ENCODE data around the gene PCSK7.
A peak's percentile ranks its signal among the peaks of the same experiment; 100 is the strongest.
"Not testable (repeated sequence)": the region's sequence is repeated elsewhere in the genome, so short reads cannot be mapped to it uniquely, and the experiment has no call there.

The PCSK7 gene, protein sequence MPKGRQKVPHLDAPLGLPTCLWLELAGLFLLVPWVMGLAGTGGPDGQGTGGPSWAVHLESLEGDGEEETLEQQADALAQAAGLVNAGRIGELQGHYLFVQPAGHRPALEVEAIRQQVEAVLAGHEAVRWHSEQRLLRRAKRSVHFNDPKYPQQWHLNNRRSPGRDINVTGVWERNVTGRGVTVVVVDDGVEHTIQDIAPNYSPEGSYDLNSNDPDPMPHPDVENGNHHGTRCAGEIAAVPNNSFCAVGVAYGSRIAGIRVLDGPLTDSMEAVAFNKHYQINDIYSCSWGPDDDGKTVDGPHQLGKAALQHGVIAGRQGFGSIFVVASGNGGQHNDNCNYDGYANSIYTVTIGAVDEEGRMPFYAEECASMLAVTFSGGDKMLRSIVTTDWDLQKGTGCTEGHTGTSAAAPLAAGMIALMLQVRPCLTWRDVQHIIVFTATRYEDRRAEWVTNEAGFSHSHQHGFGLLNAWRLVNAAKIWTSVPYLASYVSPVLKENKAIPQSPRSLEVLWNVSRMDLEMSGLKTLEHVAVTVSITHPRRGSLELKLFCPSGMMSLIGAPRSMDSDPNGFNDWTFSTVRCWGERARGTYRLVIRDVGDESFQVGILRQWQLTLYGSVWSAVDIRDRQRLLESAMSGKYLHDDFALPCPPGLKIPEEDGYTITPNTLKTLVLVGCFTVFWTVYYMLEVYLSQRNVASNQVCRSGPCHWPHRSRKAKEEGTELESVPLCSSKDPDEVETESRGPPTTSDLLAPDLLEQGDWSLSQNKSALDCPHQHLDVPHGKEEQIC

GRCh38 chr11:117231842-117232091, at the start of gene PCSK7:
TSS of gene PCSK7 (minus strand) at chr11:117232073. CDS start at chr11:117229844, 2,229 bp downstream.
- DNase-seq, result no peak

- no peak for DNase-seq
Observed at GRCh38 chr11:117281159-117281558, 49.3 kb upstream of the PCSK7 start.

DNA sequence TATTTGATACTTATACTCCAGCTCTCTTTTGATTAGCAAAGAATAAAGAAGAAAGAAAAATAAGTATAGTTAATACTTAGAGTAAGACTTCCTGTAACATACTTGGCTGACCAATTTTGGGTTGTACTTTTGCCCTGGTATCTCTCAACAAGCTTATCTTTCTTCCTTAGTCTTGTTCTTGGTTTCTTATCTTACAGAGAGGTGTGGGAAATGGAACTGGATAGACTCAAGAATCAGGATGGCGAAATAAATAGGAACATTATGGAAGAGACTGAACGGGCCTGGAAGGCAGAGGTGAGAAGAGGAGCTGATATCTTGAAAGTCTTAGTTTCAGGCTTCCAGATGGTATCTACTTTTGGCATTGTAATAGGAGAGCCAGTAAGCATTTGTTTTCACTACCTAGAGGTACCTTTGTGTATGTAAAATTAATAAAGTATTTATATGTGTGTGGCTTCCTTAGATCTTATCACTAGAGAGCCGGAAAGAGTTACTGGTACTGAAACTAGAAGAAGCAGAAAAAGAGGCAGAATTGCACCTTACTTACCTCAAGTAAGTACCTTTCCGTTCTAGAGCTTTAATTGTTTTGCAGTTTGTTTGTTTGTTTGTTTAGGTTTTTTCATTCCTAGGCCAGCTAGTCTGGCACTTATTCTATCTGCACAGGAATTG, 48.0 kb upstream of the PCSK7 start:
- no peak for DNase-seq

DNA sequence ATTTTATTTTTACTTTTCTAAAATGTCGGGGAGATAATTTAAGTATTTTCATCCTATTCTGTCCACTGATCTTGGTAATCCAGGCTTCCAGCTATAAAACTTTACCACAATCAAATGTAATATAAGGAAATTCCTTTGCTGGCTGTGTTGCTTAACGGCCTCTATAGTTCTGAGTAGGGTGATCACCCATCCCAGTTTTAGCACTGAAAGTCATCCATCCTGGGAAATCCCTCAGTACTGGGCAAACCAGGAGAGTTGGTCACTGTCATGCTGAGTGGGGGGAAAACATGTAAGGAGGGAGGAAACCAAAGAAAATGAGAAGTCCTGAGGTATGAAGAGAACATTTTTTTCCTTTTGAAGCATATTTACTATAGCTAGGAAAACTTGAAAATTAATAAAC, 46.5 kb upstream of the PCSK7 start:
- no peak for DNase-seq

DNA sequence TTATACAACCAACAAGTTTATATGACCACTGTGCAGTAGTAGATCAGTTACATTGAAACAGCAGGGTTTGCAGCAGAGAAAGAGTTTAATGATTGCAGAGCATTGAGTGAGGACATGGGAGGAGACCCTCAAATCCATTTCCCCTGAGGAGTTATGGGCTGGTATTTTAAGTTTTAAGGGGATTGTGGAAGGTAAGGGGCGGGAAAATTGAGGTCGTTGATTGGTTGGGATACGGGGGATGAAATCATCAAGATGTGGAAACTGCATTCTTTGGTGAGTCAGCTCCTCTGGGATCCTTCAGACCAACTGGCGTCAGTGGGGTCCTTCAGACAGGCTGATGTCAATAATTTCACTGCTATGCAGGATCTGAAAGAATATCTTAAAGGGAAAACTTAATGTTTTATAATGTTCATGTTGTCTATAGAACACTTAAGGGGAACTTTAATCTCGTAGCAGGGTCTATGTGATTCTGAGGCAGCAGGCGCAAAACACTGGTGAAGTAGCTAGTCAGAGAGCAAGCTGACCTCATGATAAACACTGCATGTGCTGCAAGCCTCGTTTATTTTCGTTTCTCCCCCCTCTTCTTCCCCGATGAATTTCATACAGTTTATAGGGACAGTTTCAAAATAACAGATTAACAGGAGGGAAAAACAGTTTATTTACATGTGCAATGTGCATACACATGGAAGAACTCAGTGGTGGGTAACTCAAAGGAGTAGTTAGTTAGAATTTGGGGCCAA, 41.8 kb upstream of the PCSK7 start:
- no peak for DNase-seq

DNA sequence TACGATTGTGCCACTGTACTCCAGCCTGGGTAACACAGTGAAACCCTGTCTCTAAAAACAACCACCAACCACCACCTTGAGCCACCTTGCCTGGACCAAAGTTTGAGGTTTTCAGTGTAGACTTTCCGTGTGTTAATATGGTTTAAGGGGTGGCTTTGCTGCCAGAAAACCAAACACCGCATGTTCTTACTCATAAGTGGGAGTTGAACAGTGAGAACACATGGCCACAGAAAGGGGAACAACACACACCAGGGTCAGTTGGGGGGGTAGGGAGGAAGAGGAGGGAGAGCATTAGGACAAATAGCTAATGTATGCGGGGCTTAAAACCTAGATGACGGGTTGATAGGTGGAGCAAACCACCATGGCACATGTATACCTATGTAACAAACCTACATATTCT, 40.3 kb upstream of the PCSK7 start:
- not testable (repeated sequence) for DNase-seq

GRCh38 chr11:117271208-117271607, 39.3 kb upstream of the PCSK7 start:
- DNase-seq, result no peak

DNA sequence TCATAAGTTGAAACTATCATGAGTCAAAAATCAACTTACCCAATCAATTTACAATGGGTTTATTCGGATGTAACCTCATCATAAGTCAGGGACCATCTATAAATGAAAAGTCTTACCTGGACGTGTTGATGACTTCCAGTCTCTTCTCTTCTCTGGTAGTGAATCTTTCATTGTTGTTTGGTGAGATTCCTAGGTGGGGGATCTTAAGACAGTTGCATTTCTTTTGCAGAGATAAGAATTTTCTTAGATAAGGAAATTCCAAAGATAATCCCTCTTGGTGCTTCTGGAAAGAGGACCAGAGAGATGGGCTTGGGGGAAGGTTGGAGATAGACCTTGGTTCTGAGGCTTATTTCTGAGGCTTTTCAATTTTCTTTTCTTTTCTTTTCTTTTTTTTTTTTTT, 38.0 kb upstream of the PCSK7 start:
- DNase-seq, result no peak

DNA sequence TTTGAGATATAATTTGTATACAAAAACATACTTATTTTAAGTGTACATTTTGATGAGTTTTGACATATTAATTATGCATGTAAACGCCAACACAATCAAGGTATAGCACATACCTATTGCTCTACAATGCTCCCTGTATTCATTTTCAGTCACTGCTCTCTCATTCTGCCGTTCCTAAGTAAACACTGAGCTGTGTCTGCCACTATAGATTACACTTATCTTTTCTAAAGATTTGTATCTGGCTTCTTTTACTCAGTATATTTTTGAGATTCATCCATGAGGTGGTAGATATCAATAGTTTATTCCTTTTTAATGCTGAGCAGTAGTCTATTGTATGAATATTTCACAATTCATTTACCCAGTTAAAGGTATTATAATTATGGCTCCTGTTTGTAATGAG, 33.9 kb upstream of the PCSK7 start:
- no peak for DNase-seq

- DNase-seq, result not testable (repeated sequence)
Observed at GRCh38 chr11:117264624-117265323, 32.9 kb upstream of the PCSK7 start.

GRCh38 chr11:117259417-117259816, 27.5 kb upstream of the PCSK7 start:
- DNase-seq, result no peak

GRCh38 chr11:117258576-117258975, 26.7 kb upstream of the PCSK7 start:
- no peak for DNase-seq

DNA sequence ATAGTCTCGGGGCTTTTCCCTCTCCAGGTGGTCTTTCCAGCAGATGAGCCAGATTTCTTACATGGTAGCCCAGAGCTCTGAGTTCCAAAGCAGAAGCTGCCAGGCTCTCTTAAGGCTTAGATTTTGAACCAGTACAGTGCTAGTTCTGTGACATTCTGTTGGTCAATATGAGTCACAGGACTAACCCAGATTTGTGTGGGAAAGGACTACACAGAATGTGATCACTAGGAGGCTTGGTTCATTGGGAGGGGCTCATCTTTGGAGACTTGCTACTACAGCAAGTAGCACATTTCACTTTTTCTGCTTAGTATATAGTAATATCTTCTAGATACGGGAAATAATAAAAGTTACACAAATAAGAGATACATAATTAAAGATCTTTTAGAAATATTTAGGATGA, 24.7 kb upstream of the PCSK7 start:
- no peak for DNase-seq

DNA sequence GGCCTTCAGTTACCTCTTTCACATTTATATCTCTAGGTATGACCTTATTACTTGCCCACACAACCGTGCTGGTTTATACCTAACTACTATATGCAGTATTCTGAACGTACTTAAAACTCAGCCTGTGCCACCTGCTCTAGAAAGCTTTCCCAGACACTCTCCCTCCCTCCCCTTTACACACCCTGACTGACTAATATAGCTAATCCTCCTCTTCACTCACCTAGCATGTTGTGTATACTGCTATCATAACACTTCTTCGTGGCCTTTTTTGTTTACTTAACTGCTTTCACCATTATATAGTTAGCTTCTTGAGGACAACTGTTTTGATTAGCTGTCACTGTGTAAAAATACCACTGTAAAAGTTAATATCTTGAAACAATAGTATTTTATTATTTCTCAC, 24.1 kb upstream of the PCSK7 start:
- no peak for DNase-seq

- DNase-seq, result no peak
Observed at GRCh38 chr11:117251506-117251905, 19.6 kb upstream of the PCSK7 start.

GRCh38 chr11:117249571-117249970, 17.7 kb upstream of the PCSK7 start:
- no peak for DNase-seq

DNA sequence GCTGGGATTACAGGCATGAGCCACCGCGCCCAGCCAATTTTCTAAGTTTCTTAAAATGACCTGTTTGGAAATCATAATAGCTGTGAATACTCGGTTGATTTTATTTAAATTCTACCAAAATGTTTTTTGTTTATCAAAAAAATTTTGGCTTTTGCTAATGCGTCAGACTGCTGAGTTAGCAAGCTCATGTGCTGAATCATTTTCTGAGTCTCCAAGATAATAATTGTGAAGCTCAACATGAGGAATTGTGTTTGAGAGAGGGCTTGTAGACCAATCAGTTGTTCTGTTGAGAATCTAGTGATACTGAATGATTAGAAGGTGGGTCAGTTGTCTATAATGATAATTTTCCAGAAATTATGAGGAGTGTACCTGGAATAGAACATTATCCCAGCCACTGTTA, 16.5 kb upstream of the PCSK7 start:
- DNase-seq, result no peak

DNA sequence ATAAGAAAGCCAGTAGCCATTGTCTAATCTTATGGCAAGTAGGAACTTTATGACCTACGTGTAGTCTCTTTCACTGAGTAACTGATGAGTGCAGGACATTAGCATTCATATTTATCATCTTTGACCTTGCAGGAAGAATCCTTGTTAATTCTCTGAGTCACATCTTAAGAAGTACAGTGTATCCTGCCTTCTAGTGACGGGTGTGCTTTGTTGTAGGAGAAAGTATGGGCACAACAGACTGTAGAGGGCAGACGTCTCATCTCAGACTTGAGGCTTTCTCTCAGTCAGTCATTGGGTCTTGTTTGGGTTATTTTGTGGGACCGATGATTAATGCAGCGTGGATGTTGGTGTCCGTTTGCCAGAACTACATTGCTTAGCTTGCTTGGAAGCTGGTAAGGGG, 7.4 kb upstream of the PCSK7 start:
- DNase-seq, result no peak

GRCh38 chr11:117238221-117238620, 6.3 kb upstream of the PCSK7 start:
- DNase-seq, result no peak

DNA sequence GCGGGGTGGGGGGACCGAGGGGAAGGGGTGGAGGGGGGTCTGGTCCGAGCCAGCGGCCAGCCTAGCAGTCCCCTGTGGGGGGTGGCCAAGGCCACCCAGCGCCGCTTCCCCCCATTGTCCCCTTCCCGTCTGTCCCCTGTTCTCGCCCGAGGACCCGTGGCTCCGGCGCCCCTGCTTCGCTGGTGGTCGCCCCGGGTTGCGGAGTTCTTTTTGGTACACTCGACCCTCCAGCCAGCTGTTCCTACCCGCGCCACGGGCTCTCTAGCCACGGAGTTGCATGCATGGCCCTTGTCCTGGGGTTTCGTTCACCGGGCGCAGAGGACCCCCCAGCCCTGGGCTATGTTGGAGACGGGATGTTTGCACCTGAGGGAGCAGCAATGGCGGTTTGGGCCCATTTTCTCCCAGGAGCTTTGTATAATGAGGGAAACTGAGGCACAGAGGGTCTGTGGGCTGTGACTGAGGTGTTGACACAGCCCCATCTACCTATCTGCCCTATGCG, 1.1 kb upstream of the PCSK7 start:
- no peak for DNase-seq

GRCh38 chr11:117232092-117232878, 412 bp upstream of the PCSK7 start, which contains the start of gene RNF214:
TSS of gene RNF214 (plus strand) at chr11:117232671. CDS start at chr11:117234273, 1,602 bp downstream.
- peak; percentile 43 to 44 for DNase-seq
